Neural cell (in vitro differentiated cells): Measurements from ENCODE around the gene INO80.

Experiments
- CTCF ChIP-seq: fragments of 450-650 bp; IDR thresholded peaks from 2 replicates; pipeline ENCODE4 v1.5.1; 2014; ENCODE audit warnings: antibody characterized with exemption, mild to moderate bottlenecking, moderate library complexity; ENCODE audit not compliant: poor library complexity, severe bottlenecking
- EP300 ChIP-seq: fragments of 450-650 bp; conservative IDR thresholded peaks from 2 replicates; pipeline ENCODE4 v1.6.1; 2014; ENCODE audit warnings: antibody characterized with exemption, mild to moderate bottlenecking, moderate library complexity; ENCODE audit not compliant: poor library complexity, severe bottlenecking
- EZH2 ChIP-seq: fragments of 200-600, 300-800 bp; shearing (Covaris generic), sonication (generic); IDR thresholded peaks from 2 replicates; pipeline ENCODE4 v1.6.1; 2014; ENCODE audit warnings: antibody characterized with exemption, low read length, borderline replicate concordance, mild to moderate bottlenecking; ENCODE audit not compliant: insufficient read depth, poor library complexity, severe bottlenecking
- POLR2AphosphoS5 ChIP-seq: IDR thresholded peaks from 2 replicates; pipeline ENCODE4 v1.6.1; 2012
- RAD21 ChIP-seq: fragments of 450-650 bp; conservative IDR thresholded peaks from 2 replicates; pipeline ENCODE4 v1.6.1; 2014; ENCODE audit warnings: antibody characterized with exemption, mild to moderate bottlenecking, moderate library complexity
- REST ChIP-seq: IDR thresholded peaks from 2 replicates; pipeline ENCODE4 v1.6.1; 2012; ENCODE audit warnings: borderline replicate concordance
- TAF1 ChIP-seq: IDR thresholded peaks from 2 replicates; pipeline ENCODE4 v1.6.1; 2012; ENCODE audit warnings: low read depth

- TF ChIP-seq POLR2AphosphoS5 (no peak), CTCF (no peak), EP300 (no peak), EZH2 (no peak), REST (no peak), TAF1 (no peak), RAD21 (no peak)
Observed at GRCh38 chr15:40985541-40986330, 130.3 kb downstream of the INO80 start.
